ENCODE measurements around the gene RASGRF2.
"Not testable (repeated sequence)": the region's sequence is repeated elsewhere in the genome, so short reads cannot be mapped to it uniquely, and the experiment has no call there.

RASGRF2 gene

DNA sequence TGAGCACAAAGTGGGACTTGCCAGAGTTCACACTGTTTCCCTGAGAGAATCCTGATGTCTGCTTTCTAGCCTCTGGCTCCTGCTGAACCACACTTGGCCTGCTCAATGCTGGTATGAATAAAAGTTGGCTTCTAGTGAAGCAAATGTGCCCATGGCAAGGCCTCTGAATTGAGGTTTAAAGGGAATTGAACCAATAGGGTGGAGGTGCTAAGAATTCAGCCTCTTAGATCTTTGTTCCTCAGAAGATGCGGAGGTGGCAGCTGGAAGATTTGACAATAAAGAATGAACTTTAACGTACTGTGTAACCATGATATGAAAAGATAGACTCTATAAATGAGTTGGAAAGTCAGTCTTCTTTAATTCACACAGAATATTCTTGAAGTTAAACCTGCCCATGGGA, 57.2 kb downstream of the RASGRF2 start:
- no peak overlapping the region for H3K4me3 ChIP-seq (ENCODE audit: low read depth, low read length)
- TF ChIP-seq, protein P1, sequence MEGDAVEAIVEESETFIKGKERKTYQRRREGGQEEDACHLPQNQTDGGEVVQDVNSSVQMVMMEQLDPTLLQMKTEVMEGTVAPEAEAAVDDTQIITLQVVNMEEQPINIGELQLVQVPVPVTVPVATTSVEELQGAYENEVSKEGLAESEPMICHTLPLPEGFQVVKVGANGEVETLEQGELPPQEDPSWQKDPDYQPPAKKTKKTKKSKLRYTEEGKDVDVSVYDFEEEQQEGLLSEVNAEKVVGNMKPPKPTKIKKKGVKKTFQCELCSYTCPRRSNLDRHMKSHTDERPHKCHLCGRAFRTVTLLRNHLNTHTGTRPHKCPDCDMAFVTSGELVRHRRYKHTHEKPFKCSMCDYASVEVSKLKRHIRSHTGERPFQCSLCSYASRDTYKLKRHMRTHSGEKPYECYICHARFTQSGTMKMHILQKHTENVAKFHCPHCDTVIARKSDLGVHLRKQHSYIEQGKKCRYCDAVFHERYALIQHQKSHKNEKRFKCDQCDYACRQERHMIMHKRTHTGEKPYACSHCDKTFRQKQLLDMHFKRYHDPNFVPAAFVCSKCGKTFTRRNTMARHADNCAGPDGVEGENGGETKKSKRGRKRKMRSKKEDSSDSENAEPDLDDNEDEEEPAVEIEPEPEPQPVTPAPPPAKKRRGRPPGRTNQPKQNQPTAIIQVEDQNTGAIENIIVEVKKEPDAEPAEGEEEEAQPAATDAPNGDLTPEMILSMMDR (IDR thresholded peaks at IDR 0.05; ENCODE audit: control insufficient read depth, extremely low read depth, insufficient read depth): no peak
- no peak for DNase-seq (ENCODE audit: low read depth)

DNA sequence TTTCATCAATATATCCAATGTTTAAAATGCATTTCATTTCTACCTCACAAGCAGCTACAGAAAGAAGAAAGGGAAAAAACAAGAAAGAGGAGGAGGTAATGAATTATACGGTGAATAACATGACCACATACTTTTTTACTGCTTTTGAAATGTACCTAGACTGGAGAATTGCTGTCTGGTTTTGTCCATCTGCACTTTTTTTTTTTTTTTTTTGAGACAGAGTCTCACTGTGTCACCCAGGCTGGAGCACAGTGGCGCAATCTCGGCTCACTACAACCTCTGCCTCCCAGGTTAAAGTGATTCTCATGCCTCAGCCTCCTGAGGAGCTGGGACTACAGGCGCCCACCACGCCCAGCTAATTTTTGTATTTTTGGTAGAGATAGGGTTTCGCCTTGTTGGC, 58.4 kb downstream of the RASGRF2 start:
- H3K4me3 ChIP-seq (ENCODE audit: low read depth, low read length); DNase-seq (ENCODE audit: low read depth): not testable (repeated sequence)

DNA sequence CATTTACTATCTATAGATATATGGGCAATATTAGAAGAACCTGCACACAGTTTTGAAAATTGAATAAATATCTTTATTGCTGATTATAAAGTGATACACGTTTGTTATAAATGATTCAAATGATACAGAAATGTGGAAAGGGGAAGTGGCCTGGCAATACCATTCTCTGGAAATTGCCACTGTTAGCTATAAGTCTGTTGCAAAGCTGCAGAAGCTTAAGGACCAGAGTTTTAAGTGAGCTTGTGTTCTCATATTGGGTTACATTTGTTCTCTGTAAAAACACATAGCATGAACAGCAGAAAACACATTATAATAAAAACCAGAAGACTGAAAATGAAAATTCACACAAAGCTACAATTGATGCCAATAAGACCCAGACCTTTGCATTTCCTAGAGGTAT, 59.6 kb downstream of the RASGRF2 start:
- H3K4me3 ChIP-seq (ENCODE audit: low read depth, low read length): no peak overlapping the region
- no peak for DNase-seq (ENCODE audit: low read depth)
- TF ChIP-seq, protein P1 (IDR thresholded peaks at IDR 0.05; ENCODE audit: control insufficient read depth, extremely low read depth, insufficient read depth): no peak

GRCh38 chr5:81020478-81021167, 60.5 kb downstream of the RASGRF2 start:
- H3K4me3 ChIP-seq (ENCODE audit: low read depth, low read length): no peak overlapping the region
- TF ChIP-seq, protein P1 (IDR thresholded peaks at IDR 0.05; ENCODE audit: control insufficient read depth, extremely low read depth, insufficient read depth): no peak
- DNase-seq (ENCODE audit: low read depth): no peak

- H3K4me3 ChIP-seq (ENCODE audit: low read depth, low read length): no peak overlapping the region
- TF ChIP-seq, protein P1 (IDR thresholded peaks at IDR 0.05; ENCODE audit: control insufficient read depth, extremely low read depth, insufficient read depth): no peak
- DNase-seq (ENCODE audit: low read depth): no peak
Observed at GRCh38 chr5:81021486-81021885, 61.3 kb downstream of the RASGRF2 start.

DNA sequence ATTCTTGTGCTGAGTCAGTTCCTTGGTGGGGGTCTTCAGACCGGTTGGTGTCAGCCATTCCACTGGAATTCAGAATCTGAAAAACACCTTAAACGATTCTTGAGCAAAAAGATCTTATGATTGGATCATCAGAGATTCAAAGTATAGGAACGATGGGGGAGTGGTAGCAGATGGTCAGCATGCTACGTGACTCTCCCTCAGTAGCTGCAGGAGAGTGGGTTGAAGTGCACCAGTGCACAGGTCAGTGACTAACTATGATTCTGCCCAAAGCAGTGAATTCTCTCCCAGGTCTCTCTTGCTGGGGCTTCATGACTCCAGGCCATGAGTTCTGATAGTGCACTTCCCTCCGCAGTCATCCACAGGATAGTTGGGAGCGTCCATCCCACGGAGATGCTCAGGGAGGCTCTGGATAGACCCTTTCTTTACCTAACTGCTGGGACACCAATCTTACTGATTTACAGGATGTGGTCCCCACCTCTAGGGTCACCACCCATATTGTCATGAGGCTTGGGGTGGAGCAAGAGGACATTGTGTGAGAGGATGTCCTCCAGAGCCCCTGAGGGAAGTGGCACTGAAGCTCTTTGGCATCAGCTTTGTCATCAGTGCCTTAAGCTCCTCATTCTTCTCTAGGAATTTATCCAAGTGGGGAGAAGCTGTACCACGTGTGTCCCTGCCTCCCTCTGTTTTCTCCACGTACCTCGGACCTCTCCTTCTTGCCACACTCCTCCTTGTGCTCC, 62.0 kb downstream of the RASGRF2 start:
- TF ChIP-seq, protein P1 (IDR thresholded peaks at IDR 0.05; ENCODE audit: control insufficient read depth, extremely low read depth, insufficient read depth): no peak
- no peak for DNase-seq (ENCODE audit: low read depth)
- H3K4me3 ChIP-seq (ENCODE audit: low read depth, low read length): no peak overlapping the region

GRCh38 chr5:81022688-81023084, 62.5 kb downstream of the RASGRF2 start:
- no peak for DNase-seq (ENCODE audit: low read depth)
- no peak overlapping the region for H3K4me3 ChIP-seq (ENCODE audit: low read depth, low read length)
- TF ChIP-seq, protein P1 (IDR thresholded peaks at IDR 0.05; ENCODE audit: control insufficient read depth, extremely low read depth, insufficient read depth): no peak
